Gastrocnemius medialis (tissue), 4 donors: ENCODE measurements around the gene ERAP2. TPM values are rescaled to one million over a fixed set of nuclear protein-coding genes. Genes with fewer than 3 reads are reported as not detected.

Experiments used
- ATAC-seq, 2 donors: fragments of 150-250 bp; one replicate each; pipeline ENCODE4 v1.9.1; 2016
- DNase-seq, 2 donors: peaks; one replicate each; pipeline ENCODE4 v3.0.0-alpha.2; 2019
- H3K27ac ChIP-seq, 4 donors: fragments of 200-600 bp; sonication (generic); 1 replicate in 1 of 4; 2 replicates in 3 of 4; pipeline ENCODE4 v1.5.1; 2016 to 2018; ENCODE audit warnings: mild to moderate bottlenecking in 2 of 4, moderate library complexity in 1 of 4
- H3K27me3 ChIP-seq, 3 donors: fragments of 200-600 bp; sonication (generic) in 2 of 3; 1 replicate in 1 of 3; 2 replicates in 2 of 3; pipeline versions ENCODE4 v1.5.1 to v1.6.0; 2016 to 2019; ENCODE audit warnings: mild to moderate bottlenecking in 1 of 3, moderate library complexity in 1 of 3
- H3K36me3 ChIP-seq, 2 donors: fragments of 200-600 bp; sonication (generic) in 1 of 2; one replicate each; pipeline ENCODE4 v1.5.1; 2017 to 2018
- H3K4me1 ChIP-seq, 2 donors: fragments of 200-600 bp; sonication (generic) in 1 of 2; one replicate each; pipeline ENCODE4 v1.5.1; 2016 to 2017; ENCODE audit warnings: mild to moderate bottlenecking in 2 of 2
- H3K4me3 ChIP-seq, 4 donors: fragments of 200-600 bp; sonication (generic) in 3 of 4; 1 replicate in 1 of 4; 2 replicates in 3 of 4; pipeline ENCODE4 v1.5.1; 2016 to 2019; ENCODE audit warnings: mild to moderate bottlenecking in 2 of 4
- H3K9me3 ChIP-seq, 3 donors: fragments of 200-600 bp; sonication (generic) in 2 of 3; 1 replicate in 1 of 3; 2 replicates in 2 of 3; pipeline ENCODE4 v1.5.1; 2016 to 2019
- POLR2A ChIP-seq, 2 donors: fragments of 450-650 bp; IDR thresholded peaks; one replicate each; pipeline ENCODE4 v1.6.1; 2017; ENCODE audit warnings: antibody characterized with exemption in 2 of 2, mild to moderate bottlenecking in 2 of 2, moderate library complexity in 2 of 2
- in situ Hi-C, 4 donors: fragments of 200-750 bp; cut with MboI; loops; one replicate each; pipeline versions ENCODE4 v1.15.0 to v1.8.0; 2017; ENCODE audit warnings: low sequenced_read_pairs in 4 of 4
- intact Hi-C: fragments of 100-400 bp; cut with DNase I; formaldehyde crosslinking; loops from one replicate; pipeline ENCODE4 v1.15.1; 2023; ENCODE audit warnings: low total_unique reads
- total RNA-seq, 4 donors: library from RNA; depleted of rRNA; stranded (reverse); fragments of >200 nt; gene quantifications; one replicate each; pipeline versions ENCODE4 v1.1.0 to v1.2.3, GENCODE V29; 2016
- TF ChIP-seq, protein P1 (sequence below), 5 experiments: fragments of 450-650 bp in 3 of 5; fragments of 200-600 bp in 2 of 5; sonication (generic) in 2 of 5; IDR thresholded peaks in 4 of 5; conservative IDR thresholded peaks in 1 of 5; 1 replicate in 4 of 5; 2 replicates in 1 of 5; pipeline ENCODE4 v1.5.1; 2016 to 2019; ENCODE audit warnings: antibody characterized with exemption in 5 of 5, mild to moderate bottlenecking in 3 of 5, moderate library complexity in 3 of 5

Gene ERAP2
- total RNA-seq, 4 donors from 2014 or later: 1.1 to 8.5 (median 2.9) TPM

DNA sequence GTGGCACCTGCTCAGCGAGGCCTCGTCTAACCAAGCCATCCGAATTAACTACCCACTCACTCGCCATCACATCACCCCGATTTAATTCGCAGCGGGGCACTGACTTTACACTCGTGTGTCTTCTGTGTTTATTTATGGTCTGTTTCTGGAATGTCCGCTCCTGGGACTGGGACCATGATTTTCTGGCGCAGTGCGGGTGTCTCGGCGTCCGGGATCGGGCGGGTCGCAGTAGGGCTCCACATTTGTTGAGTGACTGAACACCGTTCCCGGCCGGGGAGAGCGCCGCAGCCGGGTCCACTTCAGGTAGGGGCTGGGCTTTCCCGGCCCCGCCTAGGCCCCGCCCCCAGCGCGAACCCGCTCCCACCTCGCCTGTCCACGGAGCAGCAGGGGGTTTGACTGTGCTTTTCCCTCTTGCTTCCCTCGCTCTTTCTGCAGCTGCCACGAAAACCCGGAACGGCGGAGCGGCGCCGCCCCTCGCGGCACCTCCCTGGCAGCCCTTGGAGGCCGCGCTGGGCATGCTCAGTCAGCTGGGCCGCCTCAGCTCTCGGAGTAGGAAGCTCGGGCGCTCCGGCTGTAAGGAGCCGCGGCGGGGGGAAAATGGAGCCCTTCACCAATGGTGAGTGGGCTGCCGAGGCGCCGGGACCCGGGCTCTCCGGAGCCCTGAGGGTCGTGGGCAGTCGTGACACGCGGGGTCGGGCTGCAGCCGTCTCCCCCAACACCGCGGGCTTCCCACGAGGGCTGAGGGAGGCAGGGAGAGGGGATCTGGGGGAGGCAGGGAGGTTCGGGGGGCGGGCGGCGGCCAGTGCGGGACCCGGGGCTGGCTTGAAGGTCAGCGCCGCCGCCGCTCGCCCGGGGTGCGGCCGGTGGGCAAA is 59.5 kb downstream of the ERAP2 start, which contains the start of gene LNPEP:
Gene LNPEP, plus strand, starts transcription at position 522 of the 872 bp plus-strand sequence. Its CDS starts 76 bp downstream, at position 598.
- intact Hi-C loops: loop anchor here (1.0 to 2.0 kb wide), 4 partner anchors 51 to 1994 kb away; partner anchors contain the start of genes CHD1, ERAP1 and RGMB

DNA sequence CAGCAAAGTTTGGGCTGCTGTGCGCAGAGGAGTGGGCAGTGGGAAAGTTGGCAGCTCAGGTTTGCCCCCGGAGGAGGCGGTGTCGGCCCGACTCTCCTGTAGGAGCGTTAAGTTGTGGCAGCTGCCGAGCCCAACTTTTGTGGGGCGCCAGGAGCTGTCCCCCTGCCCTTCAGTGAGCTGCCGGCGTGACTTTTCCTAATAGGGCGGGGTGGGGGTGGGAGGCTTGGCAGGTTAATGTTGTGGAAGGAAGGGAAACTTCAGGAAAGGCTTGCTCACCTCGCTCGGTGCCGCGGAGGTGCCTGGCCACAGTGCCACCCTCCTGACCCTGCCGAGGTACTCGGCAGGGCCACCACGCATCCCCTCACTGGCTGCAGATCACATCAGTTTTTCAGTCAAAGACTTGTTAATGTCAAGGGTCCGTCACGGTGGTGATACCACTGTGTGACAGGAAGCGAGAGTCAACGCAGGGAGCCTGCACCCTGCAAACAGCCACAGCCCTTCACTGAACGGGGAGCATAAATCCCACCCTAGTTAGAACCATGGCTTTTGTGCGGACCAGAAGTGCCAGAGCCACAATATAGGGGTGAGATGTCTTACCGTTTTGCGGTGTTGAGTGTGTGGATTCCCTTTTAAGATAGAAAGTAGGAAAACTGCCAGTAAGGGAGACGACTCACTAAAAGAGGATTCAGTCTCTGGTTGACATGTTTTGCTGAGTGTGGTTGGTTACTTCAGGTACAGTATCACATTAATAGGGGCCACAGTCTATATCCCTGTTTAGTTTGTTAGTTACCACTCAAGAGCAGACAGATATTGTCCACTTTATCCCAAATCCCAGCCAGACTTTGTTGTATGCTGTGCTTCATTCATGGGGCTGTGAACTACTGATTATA is 60.4 kb downstream of the ERAP2 start:
- Histone ChIP-seq H3K27ac (peak overlapping the region; percentile 96 to 100 (median 98)), H3K27me3 (no peaks in the 10 kb centered on the region), H3K4me3 (peak overlapping the region; percentile 71 to 91 (median 89)), H3K9me3 (no peaks in the 10 kb centered on the region), H3K4me1 (peaks cover 59 to 69% of the 10 kb centered on the region in 2 donors), H3K36me3 (no peaks in the 10 kb centered on the region)
- DNase-seq (peak; percentile 7 to 49), ATAC-seq (peak; percentile 11 to 12)
- in situ Hi-C loops (no loop called here), intact Hi-C loops (loop anchor here (1.0 kb wide), 1 partner anchor 67 kb away; no protein-coding TSS in a partner anchor)
- TF ChIP-seq, protein P1, sequence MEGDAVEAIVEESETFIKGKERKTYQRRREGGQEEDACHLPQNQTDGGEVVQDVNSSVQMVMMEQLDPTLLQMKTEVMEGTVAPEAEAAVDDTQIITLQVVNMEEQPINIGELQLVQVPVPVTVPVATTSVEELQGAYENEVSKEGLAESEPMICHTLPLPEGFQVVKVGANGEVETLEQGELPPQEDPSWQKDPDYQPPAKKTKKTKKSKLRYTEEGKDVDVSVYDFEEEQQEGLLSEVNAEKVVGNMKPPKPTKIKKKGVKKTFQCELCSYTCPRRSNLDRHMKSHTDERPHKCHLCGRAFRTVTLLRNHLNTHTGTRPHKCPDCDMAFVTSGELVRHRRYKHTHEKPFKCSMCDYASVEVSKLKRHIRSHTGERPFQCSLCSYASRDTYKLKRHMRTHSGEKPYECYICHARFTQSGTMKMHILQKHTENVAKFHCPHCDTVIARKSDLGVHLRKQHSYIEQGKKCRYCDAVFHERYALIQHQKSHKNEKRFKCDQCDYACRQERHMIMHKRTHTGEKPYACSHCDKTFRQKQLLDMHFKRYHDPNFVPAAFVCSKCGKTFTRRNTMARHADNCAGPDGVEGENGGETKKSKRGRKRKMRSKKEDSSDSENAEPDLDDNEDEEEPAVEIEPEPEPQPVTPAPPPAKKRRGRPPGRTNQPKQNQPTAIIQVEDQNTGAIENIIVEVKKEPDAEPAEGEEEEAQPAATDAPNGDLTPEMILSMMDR (IDR thresholded peaks at IDR 0.05 in 4 of 5, conservative IDR thresholded peaks at IDR 0.05 in 1 of 5): no peak
- no peak for TF ChIP-seq POLR2A (IDR thresholded peaks at IDR 0.05)

More for the DNA sequence above, 59.5 kb downstream of the ERAP2 start, which contains the start of gene LNPEP:
- no peaks in the 10 kb centered on the region for H3K36me3 ChIP-seq
- peak within 1 kb of the TSS; percentile 71 to 91 (median 89) for H3K4me3 ChIP-seq
- H3K27me3 ChIP-seq: no peaks in the 10 kb centered on the region
- H3K27ac ChIP-seq: peak within 1 kb of the TSS; percentile 96 to 100 (median 98)
- ATAC-seq (peak; percentile 69 to 76), DNase-seq (peak; percentile 94 to 97)
- TF ChIP-seq POLR2A (IDR thresholded peaks at IDR 0.05): peak; percentile 87 to 88
- TF ChIP-seq, protein P1 (IDR thresholded peaks at IDR 0.05 in 4 of 5, conservative IDR thresholded peaks at IDR 0.05 in 1 of 5): peak in 1 of 5 experiments; percentile 4
- in situ Hi-C loops: no loop called here
- no peaks in the 10 kb centered on the region for H3K9me3 ChIP-seq
- H3K4me1 ChIP-seq: peaks cover 52 to 61% of the 10 kb centered on the region in 2 donors

DNA sequence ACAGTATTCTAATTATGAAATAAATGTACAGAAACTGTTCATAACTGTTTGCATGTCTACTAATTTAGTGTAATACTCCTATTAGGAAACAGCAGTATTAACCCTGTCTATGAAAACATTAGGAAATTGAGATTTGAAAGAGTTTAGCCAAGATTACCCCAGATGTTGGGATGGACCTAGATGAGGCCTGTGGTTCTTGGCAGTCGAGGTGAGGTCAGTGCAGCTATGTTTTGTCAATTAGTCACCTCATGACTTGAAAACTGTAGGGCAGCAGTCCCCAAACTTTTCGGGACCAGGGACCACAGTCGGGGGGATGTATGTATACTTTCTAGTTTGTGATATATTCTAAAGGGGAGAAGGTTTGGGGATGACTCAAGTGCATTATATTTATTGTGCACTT is 64.3 kb downstream of the ERAP2 start:
- no peaks in the 10 kb centered on the region for H3K27me3 ChIP-seq
- in situ Hi-C loops (loop anchor here in 1 of 4 donors (10.0 kb wide), 1 partner anchor 66 kb away; the partner anchor contains the start of gene ERAP2), intact Hi-C loops (no loop called here)
- H3K4me3 ChIP-seq: no peak overlapping the region
- H3K4me1 ChIP-seq: peaks cover 43 to 59% of the 10 kb centered on the region in 2 donors
- H3K9me3 ChIP-seq: no peaks in the 10 kb centered on the region
- ATAC-seq (no peak), DNase-seq (no peak)
- no peak overlapping the region for H3K27ac ChIP-seq
- TF ChIP-seq, protein P1 (IDR thresholded peaks at IDR 0.05 in 4 of 5, conservative IDR thresholded peaks at IDR 0.05 in 1 of 5): no peak
- TF ChIP-seq POLR2A (IDR thresholded peaks at IDR 0.05): no peak
- no peaks in the 10 kb centered on the region for H3K36me3 ChIP-seq

DNA sequence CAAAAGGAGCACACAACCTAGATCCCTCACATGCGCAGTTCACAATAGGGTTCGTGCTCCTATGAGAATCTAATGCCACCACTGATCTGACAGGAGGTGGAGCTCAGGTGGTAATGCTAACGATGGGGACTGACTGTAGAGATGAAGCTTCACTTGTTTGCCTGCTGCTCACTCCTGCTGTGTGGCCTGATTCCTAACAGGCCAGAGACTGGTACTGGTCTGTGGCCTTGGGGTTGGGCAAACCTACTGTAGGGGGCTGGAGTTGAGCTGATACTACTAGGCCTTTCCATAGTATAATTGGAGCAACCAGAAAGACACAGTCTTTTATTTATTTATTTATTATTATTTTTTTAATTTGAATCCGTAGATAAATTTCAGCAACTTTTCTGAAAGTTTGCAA is 64.8 kb downstream of the ERAP2 start:
- no peak for DNase-seq
- ATAC-seq: no peak
- Histone ChIP-seq H3K4me1 (peaks cover 46 to 62% of the 10 kb centered on the region in 2 donors), H3K27ac (no peak overlapping the region), H3K4me3 (no peak overlapping the region), H3K36me3 (no peaks in the 10 kb centered on the region), H3K9me3 (no peaks in the 10 kb centered on the region), H3K27me3 (no peaks in the 10 kb centered on the region)
- intact Hi-C loops (no loop called here), in situ Hi-C loops (loop anchor here in 1 of 4 donors (10.0 kb wide), 1 partner anchor 66 kb away; the partner anchor contains the start of gene ERAP2)
- TF ChIP-seq POLR2A (IDR thresholded peaks at IDR 0.05): no peak
- TF ChIP-seq, protein P1 (IDR thresholded peaks at IDR 0.05 in 4 of 5, conservative IDR thresholded peaks at IDR 0.05 in 1 of 5): no peak
